ENCODE results near the gene PRADC1.

Gene PRADC1

DNA sequence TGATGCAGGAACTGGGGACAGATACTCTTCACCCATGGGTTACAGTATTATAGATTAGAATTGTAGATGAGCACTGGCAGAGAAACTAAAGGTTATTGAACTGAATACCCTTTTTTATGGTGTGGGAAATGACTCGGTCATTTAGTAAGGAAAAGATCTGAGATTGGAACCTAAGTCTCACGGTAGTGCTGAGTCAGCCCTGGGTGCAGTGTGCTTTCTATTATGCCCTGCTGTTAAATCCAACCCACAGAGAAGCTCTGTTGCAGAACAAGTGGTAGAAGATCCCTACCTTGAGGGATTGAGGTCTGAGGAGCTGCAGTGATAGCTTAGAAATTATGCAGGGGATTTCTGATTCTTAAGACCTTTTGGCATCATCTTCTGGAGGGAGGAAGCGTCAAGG, 13.8 kb upstream of the PRADC1 start:
- TF ChIP-seq, protein P1, sequence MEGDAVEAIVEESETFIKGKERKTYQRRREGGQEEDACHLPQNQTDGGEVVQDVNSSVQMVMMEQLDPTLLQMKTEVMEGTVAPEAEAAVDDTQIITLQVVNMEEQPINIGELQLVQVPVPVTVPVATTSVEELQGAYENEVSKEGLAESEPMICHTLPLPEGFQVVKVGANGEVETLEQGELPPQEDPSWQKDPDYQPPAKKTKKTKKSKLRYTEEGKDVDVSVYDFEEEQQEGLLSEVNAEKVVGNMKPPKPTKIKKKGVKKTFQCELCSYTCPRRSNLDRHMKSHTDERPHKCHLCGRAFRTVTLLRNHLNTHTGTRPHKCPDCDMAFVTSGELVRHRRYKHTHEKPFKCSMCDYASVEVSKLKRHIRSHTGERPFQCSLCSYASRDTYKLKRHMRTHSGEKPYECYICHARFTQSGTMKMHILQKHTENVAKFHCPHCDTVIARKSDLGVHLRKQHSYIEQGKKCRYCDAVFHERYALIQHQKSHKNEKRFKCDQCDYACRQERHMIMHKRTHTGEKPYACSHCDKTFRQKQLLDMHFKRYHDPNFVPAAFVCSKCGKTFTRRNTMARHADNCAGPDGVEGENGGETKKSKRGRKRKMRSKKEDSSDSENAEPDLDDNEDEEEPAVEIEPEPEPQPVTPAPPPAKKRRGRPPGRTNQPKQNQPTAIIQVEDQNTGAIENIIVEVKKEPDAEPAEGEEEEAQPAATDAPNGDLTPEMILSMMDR (IDR thresholded peaks at IDR 0.05; ENCODE audit: insufficient read depth, low read depth, low read length, missing control alignments), result no peak
- no peak overlapping the region for H3K4me3 ChIP-seq (ENCODE audit: low read length)
- DNase-seq (ENCODE audit: low read depth), result no peak

DNA sequence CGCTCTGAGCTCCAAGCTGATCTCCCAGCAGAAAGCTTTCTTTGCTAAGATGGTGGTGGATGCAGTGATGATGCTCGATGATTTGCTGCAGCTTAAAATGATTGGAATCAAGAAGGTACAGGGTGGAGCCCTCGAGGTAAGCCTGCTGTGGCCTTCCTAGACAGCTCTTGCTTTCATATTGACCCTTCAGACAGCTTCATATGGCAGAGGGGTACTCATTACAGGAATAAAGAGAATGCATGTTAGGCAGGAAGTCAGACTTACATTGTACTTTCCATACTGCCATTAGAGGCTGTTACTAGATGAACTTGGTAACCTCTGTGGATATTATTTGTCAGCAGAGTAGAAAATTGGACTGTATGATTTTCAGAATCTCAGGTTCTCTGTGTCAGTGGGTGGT, 11.5 kb upstream of the PRADC1 start:
- no peak overlapping the region for H3K4me3 ChIP-seq (ENCODE audit: low read length)
- TF ChIP-seq, protein P1 (IDR thresholded peaks at IDR 0.05; ENCODE audit: insufficient read depth, low read depth, low read length, missing control alignments), result no peak
- no peak for DNase-seq (ENCODE audit: low read depth)

DNA sequence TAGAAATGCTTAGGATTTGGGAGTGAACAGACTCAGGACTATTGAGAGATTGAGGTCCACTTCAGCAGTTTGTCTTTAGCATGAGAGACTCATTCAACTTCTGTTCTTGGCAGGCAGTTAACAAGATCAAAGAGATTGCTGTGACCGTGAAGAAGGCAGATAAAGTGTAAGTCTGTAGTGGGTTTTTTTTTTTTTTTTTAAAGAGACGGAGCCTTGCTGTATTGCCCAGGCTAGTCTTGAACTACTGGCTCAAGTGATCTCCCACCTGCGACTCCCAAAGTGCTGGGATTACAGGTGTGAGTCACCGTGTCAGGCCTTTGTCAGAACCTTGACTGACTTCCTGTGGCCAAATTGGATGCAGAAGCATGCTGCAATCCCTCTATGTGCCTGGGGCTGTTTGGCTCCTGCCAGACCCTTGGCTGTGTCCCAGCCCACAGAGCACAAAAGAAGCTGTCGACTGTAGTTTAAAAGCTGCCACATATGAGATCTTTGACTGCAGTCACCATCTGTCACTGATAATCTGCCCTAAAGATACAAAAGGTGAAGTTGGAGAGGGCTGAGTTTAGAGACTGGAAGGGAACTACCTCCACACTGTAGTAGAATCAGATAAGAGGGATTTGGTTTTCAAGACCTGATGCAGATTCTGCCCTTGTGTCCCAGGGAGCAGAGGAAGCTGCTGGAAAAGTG, 11.0 kb upstream of the PRADC1 start:
- DNase-seq (ENCODE audit: low read depth), result peak; percentile 90
- no peak overlapping the region for H3K4me3 ChIP-seq (ENCODE audit: low read length)
- TF ChIP-seq, protein P1 (IDR thresholded peaks at IDR 0.05; ENCODE audit: insufficient read depth, low read depth, low read length, missing control alignments), result no peak

DNA sequence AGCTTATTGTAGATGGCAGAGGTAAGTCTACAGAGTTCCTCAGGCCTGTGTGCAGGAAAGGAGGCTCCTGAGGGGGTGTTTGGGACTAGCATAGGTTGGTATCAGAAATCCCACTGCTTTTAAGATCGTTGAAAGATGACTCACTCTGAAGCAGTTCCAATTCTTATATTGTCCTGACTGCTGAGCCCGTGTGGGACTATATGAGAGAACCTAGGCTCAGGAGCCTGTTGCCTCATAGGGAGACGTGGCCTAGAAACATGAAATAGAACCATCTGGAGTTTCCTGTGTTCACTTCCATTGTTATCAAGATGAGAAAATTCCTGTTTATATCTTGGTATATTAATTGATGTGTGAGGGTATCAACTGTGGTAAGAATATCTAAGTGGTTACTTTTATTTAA, 6.7 kb upstream of the PRADC1 start:
- H3K4me3 ChIP-seq (ENCODE audit: low read length), result no peak overlapping the region
- TF ChIP-seq, protein P1 (IDR thresholded peaks at IDR 0.05; ENCODE audit: insufficient read depth, low read depth, low read length, missing control alignments), result no peak
- no peak for DNase-seq (ENCODE audit: low read depth)

DNA sequence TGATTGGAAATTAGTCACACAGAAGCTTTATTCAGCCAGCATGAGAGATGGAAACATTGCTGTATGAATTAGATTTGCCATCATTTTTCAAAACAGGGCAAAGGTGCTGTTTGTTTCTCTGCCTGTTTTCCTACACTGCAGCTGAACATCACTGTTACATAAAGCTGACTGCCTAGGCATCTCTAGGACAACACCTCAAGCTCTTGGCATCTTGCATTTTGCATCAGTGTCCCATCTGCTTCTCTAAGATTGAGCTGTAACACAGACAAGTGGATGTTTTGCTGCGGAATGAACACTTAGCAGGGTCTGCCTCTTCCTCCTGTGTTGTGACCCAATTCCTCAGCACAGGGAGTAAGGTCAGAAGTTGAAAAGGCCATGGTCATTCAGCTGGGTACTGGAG, 5.9 kb upstream of the PRADC1 start:
- H3K4me3 ChIP-seq (ENCODE audit: low read length), result no peak overlapping the region
- DNase-seq (ENCODE audit: low read depth), result no peak
- TF ChIP-seq, protein P1 (IDR thresholded peaks at IDR 0.05; ENCODE audit: insufficient read depth, low read depth, low read length, missing control alignments), result no peak

GRCh38 chr2:73238149-73238548, 5.1 kb upstream of the PRADC1 start:
- DNase-seq (ENCODE audit: low read depth), result no peak
- TF ChIP-seq, protein P1 (IDR thresholded peaks at IDR 0.05; ENCODE audit: insufficient read depth, low read depth, low read length, missing control alignments), result no peak
- H3K4me3 ChIP-seq (ENCODE audit: low read length), result no peak overlapping the region

DNA sequence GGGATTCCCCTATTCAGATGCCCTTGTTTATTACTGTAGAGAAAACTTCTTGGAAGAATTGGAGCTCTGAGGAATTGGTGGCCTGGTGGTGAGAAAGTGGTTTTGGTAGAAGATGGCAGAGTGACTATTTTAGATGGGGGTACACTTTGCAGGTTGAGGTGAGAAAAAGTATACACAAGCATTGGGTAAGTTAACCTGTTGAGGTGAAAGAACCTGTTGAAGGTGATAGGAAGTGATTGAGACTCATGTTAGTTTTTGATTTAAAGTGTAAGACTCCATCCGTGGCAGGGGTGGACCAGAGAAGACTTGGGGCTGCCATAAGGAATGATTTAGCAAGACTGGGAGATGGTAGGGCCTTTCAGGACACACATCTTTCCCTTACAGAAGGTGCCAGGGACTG, 4.1 kb upstream of the PRADC1 start:
- TF ChIP-seq, protein P1 (IDR thresholded peaks at IDR 0.05; ENCODE audit: insufficient read depth, low read depth, low read length, missing control alignments), result no peak
- no peak overlapping the region for H3K4me3 ChIP-seq (ENCODE audit: low read length)
- DNase-seq (ENCODE audit: low read depth), result no peak
